Ovary (tissue), 9 donors: ENCODE measurements around the gene AATK. TPM values are rescaled to one million over a fixed set of nuclear protein-coding genes. Genes with fewer than 3 reads are reported as not detected.

Source experiments
- DNase-seq, 5 donors: peaks; one replicate each; pipeline ENCODE4 v3.0.0-alpha.2; 2019 to 2020
- H3K27ac ChIP-seq, 2 donors: fragments of 200-600 bp; one replicate each; pipeline versions ENCODE4 v1.5.1 to v1.8.0; 2019 to 2022
- H3K27me3 ChIP-seq: fragments of 200-600 bp; one replicate; pipeline ENCODE4 v1.8.0; 2022
- H3K36me3 ChIP-seq: fragments of 200-600 bp; sonication (generic); one replicate; pipeline ENCODE4 v1.5.1; 2019
- H3K4me1 ChIP-seq: one replicate; pipeline ENCODE4 v1.8.1; 2013; ENCODE audit warnings: mild to moderate bottlenecking, moderate library complexity; ENCODE audit not compliant: insufficient read depth
- H3K4me3 ChIP-seq: fragments of 200-600 bp; sonication (generic); one replicate; pipeline ENCODE4 v1.5.1; 2017
- H3K9me3 ChIP-seq, 2 donors: fragments of 200-600 bp in 1 of 2; sonication (generic) in 1 of 2; one replicate each; pipeline versions ENCODE4 v1.5.1 to v1.8.1; 2013 to 2019; ENCODE audit warnings: mild to moderate bottlenecking in 1 of 2, moderate library complexity in 1 of 2
- EP300 ChIP-seq: sonication (generic); formaldehyde crosslinking; IDR thresholded peaks from one replicate; pipeline ENCODE4 v1.6.1; 2017; ENCODE audit warnings: antibody characterized with exemption
- POLR2A ChIP-seq: fragments of 450-650 bp; IDR thresholded peaks from one replicate; pipeline ENCODE4 v1.6.1; 2017; ENCODE audit warnings: antibody characterized with exemption, mild to moderate bottlenecking, moderate library complexity
- WGBS, 3 donors: extraction: QIAGEN DNeasy Blood & Tissue Kit in 1 of 3; methylation state at CpG; one replicate each; pipeline versions ENCODE4 v1.1.5 to v1.1.7; 2013 to 2017; 5-methylcytosine and 5-hydroxymethylcytosine counted together
- intact Hi-C, 4 donors: fragments of 100-400 bp; cut with DNase I; formaldehyde crosslinking; loops; one replicate each; pipeline versions ENCODE4 v1.11.0 to v1.15.1; 2022 to 2023
- polyA plus RNA-seq, 2 donors: library from polyadenylated mRNA; stranded (reverse); fragments of 200-250 nt in 1 of 2; fragments of 350-450 nt in 1 of 2; fragmentation: Illumina TruSeq in 1 of 2; extraction: RNeasy Lipid Tissue Mini Kit (QIAGEN cat#74804) in 1 of 2; gene quantifications; one replicate each; pipeline ENCODE4 v1.2.3, GENCODE V29; 2013 to 2014
- total RNA-seq, 7 donors: library from RNA; depleted of rRNA in 2 of 7; stranded (reverse); fragments of >200 nt in 2 of 7; fragmentation: NEBNext Ultra II Directional in 3 of 7; extraction: Animal tissue kit (Norgen Biotek cat#: 25700) in 3 of 7; gene quantifications; one replicate each; pipeline versions ENCODE4 v1.1.0 to v1.2.4, GENCODE V29; 2016 to 2023
- TF ChIP-seq, protein P1 (sequence below), 3 donors: fragments of 450-650 bp in 2 of 3; fragments of 200-600 bp in 1 of 3; IDR thresholded peaks; one replicate each; pipeline versions ENCODE4 v1.5.1 to v1.8.0; 2016 to 2022; ENCODE audit warnings: antibody characterized with exemption in 3 of 3, mild to moderate bottlenecking in 1 of 3
- donor health status: DM: no; HTN: no; CAD: no; lungs with moderate emphysema.
- donor health status: DM: no; HTN: no; CAD: no.
- donor health status: Bipolar disorder and iron deficiency.
- donor health status: DM: yes; HTN: yes; CAD: no.
- donor health status: DM: no; HTN: no; CAD: no.
- donor health status: DM: yes; HTN: yes; CAD: no.

AATK gene
- total and polyA plus RNA-seq, 9 donors, result 0.23 to 3.1 (median 1.5) TPM

GRCh38 chr17:81206657-81207056, 40.6 kb upstream of the AATK start:
- Histone ChIP-seq H3K36me3 (no peaks in the 10 kb centered on the region), H3K4me1 (no peaks in the 10 kb centered on the region), H3K27ac (no peak overlapping the region), H3K27me3 (no peaks in the 10 kb centered on the region), H3K4me3 (no peak overlapping the region), H3K9me3 (no peaks in the 10 kb centered on the region)
- intact Hi-C loops, result loop anchor here in 1 of 4 donors (10.0 kb wide), 1 partner anchor 62 kb away; no protein-coding TSS in a partner anchor
- DNase-seq, result no peak
- WGBS, 3 donors, result 91 to 92% (median 91%) methylated on average over 12 of the region's 12 CpGs
- TF ChIP-seq, protein P1, sequence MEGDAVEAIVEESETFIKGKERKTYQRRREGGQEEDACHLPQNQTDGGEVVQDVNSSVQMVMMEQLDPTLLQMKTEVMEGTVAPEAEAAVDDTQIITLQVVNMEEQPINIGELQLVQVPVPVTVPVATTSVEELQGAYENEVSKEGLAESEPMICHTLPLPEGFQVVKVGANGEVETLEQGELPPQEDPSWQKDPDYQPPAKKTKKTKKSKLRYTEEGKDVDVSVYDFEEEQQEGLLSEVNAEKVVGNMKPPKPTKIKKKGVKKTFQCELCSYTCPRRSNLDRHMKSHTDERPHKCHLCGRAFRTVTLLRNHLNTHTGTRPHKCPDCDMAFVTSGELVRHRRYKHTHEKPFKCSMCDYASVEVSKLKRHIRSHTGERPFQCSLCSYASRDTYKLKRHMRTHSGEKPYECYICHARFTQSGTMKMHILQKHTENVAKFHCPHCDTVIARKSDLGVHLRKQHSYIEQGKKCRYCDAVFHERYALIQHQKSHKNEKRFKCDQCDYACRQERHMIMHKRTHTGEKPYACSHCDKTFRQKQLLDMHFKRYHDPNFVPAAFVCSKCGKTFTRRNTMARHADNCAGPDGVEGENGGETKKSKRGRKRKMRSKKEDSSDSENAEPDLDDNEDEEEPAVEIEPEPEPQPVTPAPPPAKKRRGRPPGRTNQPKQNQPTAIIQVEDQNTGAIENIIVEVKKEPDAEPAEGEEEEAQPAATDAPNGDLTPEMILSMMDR (IDR thresholded peaks at IDR 0.05), result no peak
- no peak for TF ChIP-seq EP300
- TF ChIP-seq POLR2A, result no peak

- intact Hi-C loops, result loop anchor here in 1 of 4 donors (10.0 kb wide), 1 partner anchor 61 kb away; no protein-coding TSS in a partner anchor
- Histone ChIP-seq H3K27ac (no peak overlapping the region), H3K4me3 (no peak overlapping the region), H3K36me3 (no peaks in the 10 kb centered on the region), H3K4me1 (no peaks in the 10 kb centered on the region), H3K9me3 (no peaks in the 10 kb centered on the region), H3K27me3 (no peaks in the 10 kb centered on the region)
- TF ChIP-seq EP300 (no peak), POLR2A (no peak)
- TF ChIP-seq, protein P1 (IDR thresholded peaks at IDR 0.05), result no peak
- no peak for DNase-seq
- WGBS, 3 donors, result 78 to 86% (median 83%) methylated on average over 4 of the region's 4 CpGs
Observed at GRCh38 chr17:81206166-81206565, 40.1 kb upstream of the AATK start.

DNA sequence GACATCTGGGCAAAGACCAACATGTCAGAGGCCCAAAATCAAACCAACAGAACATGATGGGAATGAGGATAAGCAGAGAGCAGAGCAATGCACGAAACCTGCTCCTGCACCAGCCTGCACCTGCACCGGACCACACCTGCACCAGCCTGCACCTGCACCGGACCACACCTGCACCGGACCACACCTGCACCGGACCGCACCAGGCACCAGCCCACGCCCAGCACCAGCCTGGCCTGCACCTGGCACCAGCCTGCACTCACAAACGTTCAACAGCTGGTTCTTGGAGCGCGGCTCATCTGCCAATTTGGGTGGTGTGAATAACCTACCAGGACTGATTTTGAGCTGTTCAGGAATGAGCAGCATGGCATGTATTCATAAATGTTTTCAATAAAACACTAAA, 38.6 kb upstream of the AATK start:
- no peaks in the 10 kb centered on the region for H3K36me3 ChIP-seq
- H3K27me3 ChIP-seq, result no peaks in the 10 kb centered on the region
- no peak overlapping the region for H3K27ac ChIP-seq
- H3K9me3 ChIP-seq, result no peaks in the 10 kb centered on the region
- no peak for TF ChIP-seq POLR2A
- TF ChIP-seq, protein P1 (IDR thresholded peaks at IDR 0.05), result no peak
- no peak for TF ChIP-seq EP300
- no peaks in the 10 kb centered on the region for H3K4me1 ChIP-seq
- no peak for DNase-seq
- H3K4me3 ChIP-seq, result no peak overlapping the region
- 84 to 87% (median 85%) methylated on average over 10 of the region's 10 CpGs for WGBS, 3 donors
- intact Hi-C loops, result loop anchor here in 1 of 4 donors (10.0 kb wide), 1 partner anchor 60 kb away; no protein-coding TSS in a partner anchor

- no peaks in the 10 kb centered on the region for H3K27me3 ChIP-seq
- 91 to 94% (median 94%) methylated on average over 19 to 20 of the region's 20 CpGs for WGBS, 3 donors
- H3K36me3 ChIP-seq, result no peaks in the 10 kb centered on the region
- H3K4me1 ChIP-seq, result no peaks in the 10 kb centered on the region
- no peak overlapping the region for H3K4me3 ChIP-seq
- intact Hi-C loops, result loop anchor here in 1 of 4 donors (10.0 kb wide), 1 partner anchor 58 kb away; no protein-coding TSS in a partner anchor
- TF ChIP-seq POLR2A (no peak), EP300 (no peak)
- TF ChIP-seq, protein P1 (IDR thresholded peaks at IDR 0.05), result no peak
- H3K27ac ChIP-seq, result no peak overlapping the region
- H3K9me3 ChIP-seq, result no peaks in the 10 kb centered on the region
- DNase-seq, result no peak
Observed at GRCh38 chr17:81203136-81203535, 37.1 kb upstream of the AATK start.
